ENCODE data around the gene MAST4. TPM values are rescaled to one million over a fixed set of nuclear protein-coding genes. Genes with fewer than 3 reads are reported as not detected.

MAST4 gene
- total RNA-seq, 2 donors from 2014 or later, result 30.5 to 47.8 TPM

GRCh38 chr5:67144183-67144639, 548.0 kb downstream of the MAST4 start:
- TF ChIP-seq CTCF (IDR thresholded peaks at IDR 0.05), result no peak
- no peaks in the 10 kb centered on the region for H3K9me3 ChIP-seq
- H3K36me3 ChIP-seq, result peaks cover 27% of the 10 kb centered on the region
- no peak for DNase-seq (ENCODE audit: low spot score)
- H3K27me3 ChIP-seq (replicated peaks; ENCODE audit: insufficient read depth), result no peaks in the 10 kb centered on the region
- no peak overlapping the region for H3K27ac ChIP-seq
- ATAC-seq (ENCODE audit: insufficient number of reproducible peaks, low FRiP score, low read depth), result no peak
- no peaks in the 10 kb centered on the region for H3K4me1 ChIP-seq (ENCODE audit: control insufficient read depth in 1 of 2, low read depth in 2 of 2)
- H3K4me3 ChIP-seq, result no peak overlapping the region

GRCh38 chr5:67146574-67146973, 550.4 kb downstream of the MAST4 start:
- Histone ChIP-seq H3K27me3 (replicated peaks; ENCODE audit: insufficient read depth) (no peaks in the 10 kb centered on the region), H3K4me1 (ENCODE audit: control insufficient read depth in 1 of 2, low read depth in 2 of 2) (no peaks in the 10 kb centered on the region), H3K9me3 (no peaks in the 10 kb centered on the region), H3K4me3 (no peak overlapping the region), H3K27ac (no peak overlapping the region), H3K36me3 (peaks cover 38% of the 10 kb centered on the region)
- TF ChIP-seq CTCF (IDR thresholded peaks at IDR 0.05), result no peak
- no peak for DNase-seq (ENCODE audit: low spot score)
- no peak for ATAC-seq (ENCODE audit: insufficient number of reproducible peaks, low FRiP score, low read depth)

GRCh38 chr5:67146981-67147380, 550.8 kb downstream of the MAST4 start:
- no peak for DNase-seq (ENCODE audit: low spot score)
- H3K27me3 ChIP-seq (replicated peaks; ENCODE audit: insufficient read depth), result no peaks in the 10 kb centered on the region
- no peak overlapping the region for H3K4me3 ChIP-seq
- H3K9me3 ChIP-seq, result no peaks in the 10 kb centered on the region
- H3K36me3 ChIP-seq, result peaks cover 36% of the 10 kb centered on the region
- no peaks in the 10 kb centered on the region for H3K4me1 ChIP-seq (ENCODE audit: control insufficient read depth in 1 of 2, low read depth in 2 of 2)
- TF ChIP-seq CTCF (IDR thresholded peaks at IDR 0.05), result no peak
- no peak overlapping the region for H3K27ac ChIP-seq
- ATAC-seq (ENCODE audit: insufficient number of reproducible peaks, low FRiP score, low read depth), result no peak

GRCh38 chr5:67147760-67148159, 551.6 kb downstream of the MAST4 start:
- DNase-seq (ENCODE audit: low spot score) (no peak), ATAC-seq (ENCODE audit: insufficient number of reproducible peaks, low FRiP score, low read depth) (no peak)
- no peak for TF ChIP-seq CTCF (IDR thresholded peaks at IDR 0.05)
- no peaks in the 10 kb centered on the region for H3K9me3 ChIP-seq
- no peaks in the 10 kb centered on the region for H3K27me3 ChIP-seq (replicated peaks; ENCODE audit: insufficient read depth)
- H3K4me1 ChIP-seq (ENCODE audit: control insufficient read depth in 1 of 2, low read depth in 2 of 2), result no peaks in the 10 kb centered on the region
- no peak overlapping the region for H3K27ac ChIP-seq
- no peak overlapping the region for H3K4me3 ChIP-seq
- peaks cover 31% of the 10 kb centered on the region for H3K36me3 ChIP-seq

GRCh38 chr5:67149057-67149950, 553.1 kb downstream of the MAST4 start:
- Histone ChIP-seq H3K36me3 (peaks cover 33% of the 10 kb centered on the region), H3K27ac (no peak overlapping the region), H3K4me3 (no peak overlapping the region), H3K27me3 (replicated peaks; ENCODE audit: insufficient read depth) (no peaks in the 10 kb centered on the region), H3K9me3 (no peaks in the 10 kb centered on the region), H3K4me1 (ENCODE audit: control insufficient read depth in 1 of 2, low read depth in 2 of 2) (no peaks in the 10 kb centered on the region)
- no peak for TF ChIP-seq CTCF (IDR thresholded peaks at IDR 0.05)
- no peak for DNase-seq (ENCODE audit: low spot score)
- ATAC-seq (ENCODE audit: insufficient number of reproducible peaks, low FRiP score, low read depth), result no peak

All from thoracic aorta (tissue), 2 donors.